NCI-H2029 (cell line): ENCODE measurements around the gene PTPRN2.

Experiments
- DNase-seq: peaks from one replicate; lab custom pipeline; 2025; lab: John Stamatoyannopoulos, UW

The PTPRN2 gene

GRCh38 chr7:158087196-158087595, 500.4 kb downstream of the PTPRN2 start:
- DNase-seq = no peak

GRCh38 chr7:158085741-158086695, 501.6 kb downstream of the PTPRN2 start:
- DNase-seq = peak; percentile 30

GRCh38 chr7:158084555-158084954, 503.1 kb downstream of the PTPRN2 start:
- DNase-seq = no peak

GRCh38 chr7:158083526-158084310, 503.9 kb downstream of the PTPRN2 start:
- no peak for DNase-seq

GRCh38 chr7:158082761-158083160, 504.9 kb downstream of the PTPRN2 start:
- DNase-seq = no peak

- DNase-seq = no peak
Observed at GRCh38 chr7:158080899-158081445, 506.7 kb downstream of the PTPRN2 start.

- peak; percentile 81 for DNase-seq
Observed at GRCh38 chr7:158077934-158078910, 509.4 kb downstream of the PTPRN2 start.

GRCh38 chr7:158077151-158077840, 510.3 kb downstream of the PTPRN2 start:
- no peak for DNase-seq

GRCh38 chr7:158076656-158077055, 511.0 kb downstream of the PTPRN2 start:
- DNase-seq = no peak

GRCh38 chr7:158076215-158076614, 511.4 kb downstream of the PTPRN2 start:
- no peak for DNase-seq

- no peak for DNase-seq
Observed at GRCh38 chr7:158075633-158076001, 512.0 kb downstream of the PTPRN2 start.

GRCh38 chr7:158074896-158075632, 512.6 kb downstream of the PTPRN2 start:
- no peak for DNase-seq

GRCh38 chr7:158073845-158074840, 513.5 kb downstream of the PTPRN2 start:
- no peak for DNase-seq

- no peak for DNase-seq
Observed at GRCh38 chr7:158072991-158073730, 514.5 kb downstream of the PTPRN2 start.

- no peak for DNase-seq
Observed at GRCh38 chr7:158070222-158070920, 517.3 kb downstream of the PTPRN2 start.

GRCh38 chr7:158068853-158069252, 518.8 kb downstream of the PTPRN2 start:
- no peak for DNase-seq

GRCh38 chr7:158067931-158068482, 519.6 kb downstream of the PTPRN2 start:
- DNase-seq = no peak
